Neural cell (in vitro differentiated cells): Measurements from ENCODE around the gene PARD6G. TPM values are rescaled to one million over a fixed set of nuclear protein-coding genes. Genes with fewer than 3 reads are reported as not detected.

Source experiments
- H2AFZ ChIP-seq: fragments of 200-600, 300-800 bp; sonication (generic), shearing (Covaris generic); 2 replicates; pipeline ENCODE4 v1.6.0; 2014; ENCODE audit warnings: low read depth, mild to moderate bottlenecking, antibody characterized with exemption, low read length, moderate library complexity
- H3F3A ChIP-seq: fragments of 200-600 bp; shearing (Covaris generic); 2 replicates; pipeline ENCODE4 v1.6.1; 2016; ENCODE audit warnings: mild to moderate bottlenecking, moderate library complexity, mixed read lengths, antibody characterized with exemption, low read length; ENCODE audit not compliant: insufficient read depth, poor library complexity, severe bottlenecking
- H3K27ac ChIP-seq: fragments of 200-600, 300-800 bp; sonication (generic), shearing (Covaris generic); 2 replicates; pipeline ENCODE4 v1.5.1; 2014; ENCODE audit warnings: mild to moderate bottlenecking, low read length, moderate library complexity
- H3K27me3 ChIP-seq: fragments of 300-800, 200-600 bp; sonication (generic), shearing (Covaris generic); 2 replicates; pipeline ENCODE4 v1.6.0; 2014; ENCODE audit warnings: mild to moderate bottlenecking, low read depth, low read length, moderate library complexity; ENCODE audit not compliant: insufficient read depth
- H3K36me3 ChIP-seq: fragments of 300-800, 200-600 bp; sonication (generic), shearing (Covaris generic); 2 replicates; pipeline ENCODE4 v1.5.1; 2014; ENCODE audit warnings: mild to moderate bottlenecking, antibody characterized with exemption, low read length, moderate library complexity; ENCODE audit not compliant: insufficient read depth
- H3K4me2 ChIP-seq: fragments of 300-800, 200-600 bp; sonication (generic), shearing (Covaris generic); 2 replicates; pipeline ENCODE4 v1.6.0; 2014; ENCODE audit warnings: mild to moderate bottlenecking, low read length
- H3K4me3 ChIP-seq: fragments of 300-800, 200-600 bp; sonication (generic), shearing (Covaris generic); 2 replicates; pipeline ENCODE4 v1.5.1; 2014; ENCODE audit warnings: mild to moderate bottlenecking, low read length, moderate library complexity
- H3K79me2 ChIP-seq: fragments of 200-600 bp; shearing (Covaris generic); replicated peaks from 2 replicates; pipeline ENCODE4 v1.6.0; 2014; ENCODE audit warnings: mild to moderate bottlenecking, low read length, moderate library complexity; ENCODE audit not compliant: insufficient read depth
- H3K9ac ChIP-seq: fragments of 300-800, 200-600 bp; sonication (generic), shearing (Covaris generic); 2 replicates; pipeline ENCODE4 v1.6.1; 2016; ENCODE audit warnings: mild to moderate bottlenecking, low read length, mixed read lengths
- H3K9me2 ChIP-seq: fragments of 200-600 bp; shearing (Covaris generic); 2 replicates; pipeline ENCODE4 v1.6.1; 2016; ENCODE audit warnings: mild to moderate bottlenecking, low read length, mixed read lengths; ENCODE audit not compliant: insufficient read depth
- H3K9me3 ChIP-seq: fragments of 200-600, 300-800 bp; sonication (generic), shearing (Covaris generic); 2 replicates; pipeline ENCODE4 v1.6.1; 2016; ENCODE audit warnings: mild to moderate bottlenecking, mixed run types, low read length, moderate library complexity, mixed read lengths
- H4K20me1 ChIP-seq: fragments of 200-600 bp; shearing (Covaris generic); 2 replicates; pipeline ENCODE4 v1.6.1; 2016; ENCODE audit warnings: mild to moderate bottlenecking, mixed run types; ENCODE audit not compliant: insufficient read depth
- CTCF ChIP-seq: fragments of 450-650 bp; IDR thresholded peaks from 2 replicates; pipeline ENCODE4 v1.5.1; 2014; ENCODE audit warnings: antibody characterized with exemption, mild to moderate bottlenecking, moderate library complexity; ENCODE audit not compliant: poor library complexity, severe bottlenecking
- EP300 ChIP-seq: fragments of 450-650 bp; conservative IDR thresholded peaks from 2 replicates; pipeline ENCODE4 v1.6.1; 2014; ENCODE audit warnings: antibody characterized with exemption, mild to moderate bottlenecking, moderate library complexity; ENCODE audit not compliant: poor library complexity, severe bottlenecking
- EZH2 ChIP-seq: fragments of 200-600, 300-800 bp; shearing (Covaris generic), sonication (generic); IDR thresholded peaks from 2 replicates; pipeline ENCODE4 v1.6.1; 2014; ENCODE audit warnings: antibody characterized with exemption, low read length, borderline replicate concordance, mild to moderate bottlenecking; ENCODE audit not compliant: insufficient read depth, poor library complexity, severe bottlenecking
- MXI1 ChIP-seq: fragments of 450-650 bp; conservative IDR thresholded peaks from 2 replicates; pipeline ENCODE4 v1.6.1; 2014; ENCODE audit warnings: antibody characterized with exemption, mild to moderate bottlenecking; ENCODE audit not compliant: poor library complexity, severe bottlenecking
- POLR2AphosphoS5 ChIP-seq: IDR thresholded peaks from 2 replicates; pipeline ENCODE4 v1.6.1; 2012
- RAD21 ChIP-seq: fragments of 450-650 bp; conservative IDR thresholded peaks from 2 replicates; pipeline ENCODE4 v1.6.1; 2014; ENCODE audit warnings: antibody characterized with exemption, mild to moderate bottlenecking, moderate library complexity
- REST ChIP-seq: IDR thresholded peaks from 2 replicates; pipeline ENCODE4 v1.6.1; 2012; ENCODE audit warnings: borderline replicate concordance
- SMC3 ChIP-seq: fragments of 450-650 bp; conservative IDR thresholded peaks from 2 replicates; pipeline ENCODE4 v1.6.1; 2014; ENCODE audit warnings: antibody characterized with exemption, mild to moderate bottlenecking, moderate library complexity; ENCODE audit not compliant: poor library complexity
- TAF1 ChIP-seq: IDR thresholded peaks from 2 replicates; pipeline ENCODE4 v1.6.1; 2012; ENCODE audit warnings: low read depth
- polyA plus RNA-seq: library from polyadenylated mRNA; depleted of rRNA; stranded (reverse); fragments of >200 nt; gene quantifications from 2 replicates; pipeline ENCODE4 v1.2.3, GENCODE V29; 2014

PARD6G gene
- polyA plus RNA-seq, 1 donor from 2014 or later: 9.3 TPM

- Histone ChIP-seq H3K79me2 (peaks cover 46% of the 10 kb centered on the region), H3K9me2 (no peaks in the 10 kb centered on the region), H3K27me3 (no peaks in the 10 kb centered on the region), H3K9me3 (no peaks in the 10 kb centered on the region), H3F3A (no peaks in the 10 kb centered on the region), H3K9ac (no peak overlapping the region), H2AFZ (no peak overlapping the region), H3K36me3 (no peaks in the 10 kb centered on the region), H3K27ac (no peak overlapping the region), H3K4me3 (no peak overlapping the region), H4K20me1 (no peaks in the 10 kb centered on the region), H3K4me2 (no peak overlapping the region)
- TF ChIP-seq EZH2 (no peak), MXI1 (no peak)
Measured at GRCh38 chr18:80129672-80130367, 117.5 kb downstream of the PARD6G start.

GRCh38 chr18:80127635-80128034 lies 119.7 kb downstream of the PARD6G start:
- Histone ChIP-seq H3K27ac (no peak overlapping the region), H3K9ac (no peak overlapping the region), H3K36me3 (peaks cover 3% of the 10 kb centered on the region), H3K4me3 (no peak overlapping the region), H3F3A (no peaks in the 10 kb centered on the region), H3K9me3 (no peaks in the 10 kb centered on the region), H3K4me2 (no peak overlapping the region), H3K27me3 (no peaks in the 10 kb centered on the region), H3K9me2 (no peaks in the 10 kb centered on the region), H4K20me1 (no peaks in the 10 kb centered on the region), H3K79me2 (peaks cover 66% of the 10 kb centered on the region), H2AFZ (no peak overlapping the region)
- TF ChIP-seq SMC3 (no peak), REST (no peak), MXI1 (no peak), RAD21 (no peak), CTCF (no peak), EZH2 (no peak), POLR2AphosphoS5 (no peak), EP300 (no peak), TAF1 (no peak)
